ENCODE results near the gene CPVL. TPM values are rescaled to one million over a fixed set of nuclear protein-coding genes. Genes with fewer than 3 reads are reported as not detected.

The CPVL gene
- total RNA-seq, 1 experiment from 2014 or later, result 10.3 TPM

DNA sequence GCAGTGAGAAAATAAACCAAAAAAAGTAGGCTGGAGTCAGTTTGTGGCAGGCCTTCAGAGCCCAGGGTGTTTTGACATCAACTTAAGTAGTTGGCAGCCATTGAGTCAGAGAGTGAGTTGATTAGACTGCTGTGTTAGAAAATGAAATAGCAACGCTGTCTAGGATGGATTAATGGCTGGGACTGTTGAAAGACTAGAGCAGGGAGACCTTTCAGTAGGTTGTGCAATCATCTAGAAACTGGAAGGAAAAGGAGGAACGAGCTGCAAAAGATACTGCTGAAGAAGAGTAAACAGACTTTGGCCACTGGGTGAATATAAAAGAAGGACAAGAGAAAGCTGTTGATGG is 159.6 kb downstream of the CPVL start:
- ChIA-PET POLR2A (no interaction called here), CTCF (no interaction called here), RAD21 (ENCODE audit: low non-redundant PET in 1 of 2, low total read pairs in 2 of 2, uncharacterized antibody in 2 of 2, unreplicated experiment in 2 of 2) (no interaction called here)
- Histone ChIP-seq H3K4me1 (ENCODE audit: control insufficient read depth in 1 of 2, insufficient read depth in 2 of 2, low read length in 2 of 2) (peaks cover 8 to 11% of the 10 kb centered on the region in 2 experiments), H3K27ac (ENCODE audit: low read depth, low read length) (no peak overlapping the region), H3K36me3 (ENCODE audit: control insufficient read depth in 1 of 2, insufficient read depth in 2 of 2, low read length in 2 of 2) (no peaks in the 10 kb centered on the region), H3K9me3 (ENCODE audit: control insufficient read depth in 1 of 2, insufficient read depth in 1 of 2, low read depth in 1 of 2, low read length in 2 of 2) (no peaks in the 10 kb centered on the region), H3K9ac (ENCODE audit: low read length) (no peak overlapping the region), H3K4me2 (ENCODE audit: low read length) (no peak overlapping the region), H3K79me2 (ENCODE audit: insufficient read depth, low read length) (no peaks in the 10 kb centered on the region), H3K4me3 (replicated peaks in 1 of 2; ENCODE audit: low read depth in 1 of 2, low read length in 2 of 2) (no peak overlapping the region), H2AFZ (ENCODE audit: low read depth, low read length, poor library complexity, severe bottlenecking) (no peak overlapping the region), H4K20me1 (ENCODE audit: insufficient read depth) (no peaks in the 10 kb centered on the region), H3K27me3 (ENCODE audit: insufficient read depth, low read length) (no peaks in the 10 kb centered on the region), H3K9me2 (ENCODE audit: insufficient read depth) (no peaks in the 10 kb centered on the region)
- intact Hi-C loops (cut with micrococcal nuclease), result no loop called here
- TF ChIP-seq, protein P1, sequence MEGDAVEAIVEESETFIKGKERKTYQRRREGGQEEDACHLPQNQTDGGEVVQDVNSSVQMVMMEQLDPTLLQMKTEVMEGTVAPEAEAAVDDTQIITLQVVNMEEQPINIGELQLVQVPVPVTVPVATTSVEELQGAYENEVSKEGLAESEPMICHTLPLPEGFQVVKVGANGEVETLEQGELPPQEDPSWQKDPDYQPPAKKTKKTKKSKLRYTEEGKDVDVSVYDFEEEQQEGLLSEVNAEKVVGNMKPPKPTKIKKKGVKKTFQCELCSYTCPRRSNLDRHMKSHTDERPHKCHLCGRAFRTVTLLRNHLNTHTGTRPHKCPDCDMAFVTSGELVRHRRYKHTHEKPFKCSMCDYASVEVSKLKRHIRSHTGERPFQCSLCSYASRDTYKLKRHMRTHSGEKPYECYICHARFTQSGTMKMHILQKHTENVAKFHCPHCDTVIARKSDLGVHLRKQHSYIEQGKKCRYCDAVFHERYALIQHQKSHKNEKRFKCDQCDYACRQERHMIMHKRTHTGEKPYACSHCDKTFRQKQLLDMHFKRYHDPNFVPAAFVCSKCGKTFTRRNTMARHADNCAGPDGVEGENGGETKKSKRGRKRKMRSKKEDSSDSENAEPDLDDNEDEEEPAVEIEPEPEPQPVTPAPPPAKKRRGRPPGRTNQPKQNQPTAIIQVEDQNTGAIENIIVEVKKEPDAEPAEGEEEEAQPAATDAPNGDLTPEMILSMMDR (IDR thresholded peaks at IDR 0.05 in 2 of 3, conservative IDR thresholded peaks at IDR 0.05 in 1 of 3; ENCODE audit: borderline replicate concordance in 1 of 3, insufficient read depth in 1 of 3, low read depth in 2 of 3, low read length in 2 of 3), result no peak
- BruUV-seq (replicated peaks), result no TSS peak
- no peak for DNase-seq (ENCODE audit: low read depth, low spot score)
- no peak for ATAC-seq

DNA sequence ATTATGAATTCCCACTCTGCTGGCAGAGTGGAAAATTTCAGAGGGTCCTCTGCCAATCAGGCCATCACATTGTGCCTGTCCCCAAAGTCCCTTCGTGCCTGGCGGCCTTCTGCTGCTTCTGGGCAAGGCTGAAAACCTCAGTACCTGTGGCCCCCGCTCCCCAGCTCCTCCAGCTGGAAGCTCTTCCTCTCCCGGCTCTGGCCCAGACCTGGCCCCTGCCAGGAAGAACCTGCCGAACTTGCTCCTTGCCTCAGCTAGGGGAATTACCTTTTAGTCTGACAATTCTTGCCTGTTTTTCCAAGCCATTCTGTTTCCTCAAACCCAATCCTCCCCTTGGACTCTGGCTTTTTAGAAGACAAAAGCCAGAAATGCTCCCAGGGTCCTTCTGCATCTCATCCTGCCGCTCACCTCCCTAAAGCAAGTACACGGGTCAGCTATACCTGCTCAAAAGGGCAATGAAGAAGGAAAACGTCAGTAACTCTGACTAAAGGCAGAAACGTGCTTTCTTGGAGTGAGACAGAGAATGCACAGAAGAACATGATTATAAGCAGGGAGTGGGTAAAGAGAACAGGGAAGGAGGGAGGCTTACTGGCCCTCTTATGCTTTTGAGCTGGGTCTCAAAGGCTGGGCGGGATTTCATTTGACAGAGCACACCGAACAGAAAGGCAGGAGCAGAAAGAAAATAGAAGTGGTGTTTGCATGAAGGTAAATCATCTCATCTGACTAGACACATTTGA is 160.1 kb downstream of the CPVL start:
- intact Hi-C loops (cut with micrococcal nuclease), result no loop called here

More for the DNA sequence above, 160.1 kb downstream of the CPVL start:
- no peaks in the 10 kb centered on the region for H3K36me3 ChIP-seq (ENCODE audit: control insufficient read depth in 1 of 2, insufficient read depth in 2 of 2, low read length in 2 of 2)
- H3K4me1 ChIP-seq (ENCODE audit: control insufficient read depth in 1 of 2, insufficient read depth in 2 of 2, low read length in 2 of 2), result peaks cover 8 to 11% of the 10 kb centered on the region in 2 experiments
- no peaks in the 10 kb centered on the region for H3K79me2 ChIP-seq (ENCODE audit: insufficient read depth, low read length)
- H2AFZ ChIP-seq (ENCODE audit: low read depth, low read length, poor library complexity, severe bottlenecking), result no peak overlapping the region
- CTCF ChIA-PET, result no interaction called here
- H3K9me3 ChIP-seq (ENCODE audit: control insufficient read depth in 1 of 2, insufficient read depth in 1 of 2, low read depth in 1 of 2, low read length in 2 of 2), result no peaks in the 10 kb centered on the region
- TF ChIP-seq YY1 (IDR thresholded peaks at IDR 0.05; ENCODE audit: extremely low read depth, insufficient replicate concordance, low read depth, low read length), result no peak
- no peak for TF ChIP-seq POLR2AphosphoS5 (IDR thresholded peaks at IDR 0.05; ENCODE audit: low read depth, low read length)
- no TSS peak for BruUV-seq (replicated peaks)
- POLR2A ChIA-PET, result no interaction called here
- H3K27ac ChIP-seq (ENCODE audit: low read depth, low read length), result no peak overlapping the region
- no peak for DNase-seq (ENCODE audit: low read depth, low spot score)
- H3K9me2 ChIP-seq (ENCODE audit: insufficient read depth), result no peaks in the 10 kb centered on the region
- ATAC-seq, result no peak
- H3K4me2 ChIP-seq (ENCODE audit: low read length), result no peak overlapping the region
- no peaks in the 10 kb centered on the region for H4K20me1 ChIP-seq (ENCODE audit: insufficient read depth)
- H3K4me3 ChIP-seq (replicated peaks in 1 of 2; ENCODE audit: low read depth in 1 of 2, low read length in 2 of 2), result no peak overlapping the region
- H3K9ac ChIP-seq (ENCODE audit: low read length), result no peak overlapping the region
- no peaks in the 10 kb centered on the region for H3K27me3 ChIP-seq (ENCODE audit: insufficient read depth, low read length)
- RAD21 ChIA-PET (ENCODE audit: low non-redundant PET in 1 of 2, low total read pairs in 2 of 2, uncharacterized antibody in 2 of 2, unreplicated experiment in 2 of 2), result no interaction called here
